ENCODE measurements around the gene PDXDC1.
"Not testable (repeated sequence)": the region's sequence is repeated elsewhere in the genome, so short reads cannot be mapped to it uniquely, and the experiment has no call there.

Gene PDXDC1

GRCh38 chr16:15043344-15043743, 68.5 kb downstream of the PDXDC1 start:
- no peak for DNase-seq

GRCh38 chr16:15044286-15044685, 69.5 kb downstream of the PDXDC1 start:
- DNase-seq, result no peak

- DNase-seq, result not testable (repeated sequence)
Measured at GRCh38 chr16:15045270-15045669, 70.4 kb downstream of the PDXDC1 start.

GRCh38 chr16:15046692-15047376, 72.0 kb downstream of the PDXDC1 start:
- DNase-seq, result no peak

GRCh38 chr16:15049581-15050180, 74.9 kb downstream of the PDXDC1 start:
- no peak for DNase-seq

- DNase-seq, result not testable (repeated sequence)
Measured at GRCh38 chr16:15050440-15050839, 75.6 kb downstream of the PDXDC1 start.

- no peak for DNase-seq
Measured at GRCh38 chr16:15051387-15051951, 76.6 kb downstream of the PDXDC1 start.

GRCh38 chr16:15052747-15053476, 78.1 kb downstream of the PDXDC1 start:
- no peak for DNase-seq

- no peak for DNase-seq
Measured at GRCh38 chr16:15053904-15054303, 79.1 kb downstream of the PDXDC1 start.

GRCh38 chr16:15054357-15055140, 79.7 kb downstream of the PDXDC1 start:
- DNase-seq, result no peak

GRCh38 chr16:15055141-15056053, 80.6 kb downstream of the PDXDC1 start:
- no peak for DNase-seq

GRCh38 chr16:15057681-15058417, 83.0 kb downstream of the PDXDC1 start:
- DNase-seq, result no peak

- no peak for DNase-seq
Measured at GRCh38 chr16:15059324-15059723, 84.5 kb downstream of the PDXDC1 start.

GRCh38 chr16:15062085-15062810, 87.4 kb downstream of the PDXDC1 start:
- DNase-seq, result not testable (repeated sequence)

GRCh38 chr16:15065961-15066360, 91.1 kb downstream of the PDXDC1 start:
- DNase-seq, result not testable (repeated sequence)

GRCh38 chr16:15066690-15067089, 91.9 kb downstream of the PDXDC1 start:
- not testable (repeated sequence) for DNase-seq

- DNase-seq, result not testable (repeated sequence)
Measured at GRCh38 chr16:15071013-15071412, 96.2 kb downstream of the PDXDC1 start.

- DNase-seq, result not testable (repeated sequence)
Measured at GRCh38 chr16:15071916-15072769, 97.3 kb downstream of the PDXDC1 start.

- DNase-seq, result no peak
Measured at GRCh38 chr16:15073101-15073500, 98.3 kb downstream of the PDXDC1 start.

Data from NCI-H774 (cell line).